Measurements from ENCODE around the gene OPCML. TPM values are rescaled to one million over a fixed set of nuclear protein-coding genes. Genes with fewer than 3 reads are reported as not detected.

Gene OPCML
- total and polyA plus RNA-seq, 4 donors, result under 0.01 to 0.01 TPM; not detected in 2

DNA sequence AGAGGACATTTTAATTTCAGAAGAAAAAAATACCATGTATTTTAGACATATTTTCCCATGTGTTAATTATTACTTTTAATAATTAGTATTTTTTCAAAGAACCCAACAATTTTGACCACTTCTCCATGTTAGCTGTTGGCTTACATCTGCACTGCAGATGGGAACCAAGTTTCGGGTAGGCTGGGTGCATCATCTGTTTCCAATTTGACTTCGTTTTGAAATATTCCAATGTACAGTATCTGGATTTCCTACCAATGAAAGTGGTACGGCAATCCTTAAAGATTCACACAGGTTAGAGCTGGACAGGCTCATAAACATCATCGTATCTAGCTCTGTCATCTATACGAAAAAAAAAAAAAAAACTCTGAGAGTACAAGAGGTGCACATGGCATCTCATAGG is 670.2 kb downstream of the OPCML start:
- no peaks in the 10 kb centered on the region for H3K9me3 ChIP-seq (ENCODE audit: control insufficient read depth in 4 of 4, low read length in 3 of 4)
- no peaks in the 10 kb centered on the region for H3K4me1 ChIP-seq (ENCODE audit: control insufficient read depth in 4 of 4, insufficient read depth in 4 of 4, low read length in 3 of 4)
- no peak overlapping the region for H3K27ac ChIP-seq (ENCODE audit: low read depth in 1 of 2, low read length in 2 of 2)
- TF ChIP-seq YY1 (IDR thresholded peaks at IDR 0.05) (no peak), EGR1 (IDR thresholded peaks at IDR 0.05; ENCODE audit: low read depth in 2 of 2) (no peak), TAF1 (conservative IDR thresholded peaks at IDR 0.05) (no peak), GABPA (IDR thresholded peaks at IDR 0.05 in 1 of 2, conservative IDR thresholded peaks at IDR 0.05 in 1 of 2) (no peak), HNF4A (conservative IDR thresholded peaks at IDR 0.05) (no peak), SP1 (IDR thresholded peaks at IDR 0.05) (no peak), JUND (IDR thresholded peaks at IDR 0.05) (no peak), RAD21 (IDR thresholded peaks at IDR 0.05) (no peak), RXRA (IDR thresholded peaks at IDR 0.05) (no peak), FOXA2 (IDR thresholded peaks at IDR 0.05) (no peak), NR2F2 (IDR thresholded peaks at IDR 0.05) (no peak)
- TF ChIP-seq, protein P1, sequence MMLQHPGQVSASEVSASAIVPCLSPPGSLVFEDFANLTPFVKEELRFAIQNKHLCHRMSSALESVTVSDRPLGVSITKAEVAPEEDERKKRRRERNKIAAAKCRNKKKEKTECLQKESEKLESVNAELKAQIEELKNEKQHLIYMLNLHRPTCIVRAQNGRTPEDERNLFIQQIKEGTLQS (IDR thresholded peaks at IDR 0.05), result no peak
- TF ChIP-seq, protein P2, sequence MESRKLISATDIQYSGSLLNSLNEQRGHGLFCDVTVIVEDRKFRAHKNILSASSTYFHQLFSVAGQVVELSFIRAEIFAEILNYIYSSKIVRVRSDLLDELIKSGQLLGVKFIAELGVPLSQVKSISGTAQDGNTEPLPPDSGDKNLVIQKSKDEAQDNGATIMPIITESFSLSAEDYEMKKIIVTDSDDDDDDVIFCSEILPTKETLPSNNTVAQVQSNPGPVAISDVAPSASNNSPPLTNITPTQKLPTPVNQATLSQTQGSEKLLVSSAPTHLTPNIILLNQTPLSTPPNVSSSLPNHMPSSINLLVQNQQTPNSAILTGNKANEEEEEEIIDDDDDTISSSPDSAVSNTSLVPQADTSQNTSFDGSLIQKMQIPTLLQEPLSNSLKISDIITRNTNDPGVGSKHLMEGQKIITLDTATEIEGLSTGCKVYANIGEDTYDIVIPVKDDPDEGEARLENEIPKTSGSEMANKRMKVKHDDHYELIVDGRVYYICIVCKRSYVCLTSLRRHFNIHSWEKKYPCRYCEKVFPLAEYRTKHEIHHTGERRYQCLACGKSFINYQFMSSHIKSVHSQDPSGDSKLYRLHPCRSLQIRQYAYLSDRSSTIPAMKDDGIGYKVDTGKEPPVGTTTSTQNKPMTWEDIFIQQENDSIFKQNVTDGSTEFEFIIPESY (IDR thresholded peaks at IDR 0.05), result no peak
- TF ChIP-seq, protein P3, sequence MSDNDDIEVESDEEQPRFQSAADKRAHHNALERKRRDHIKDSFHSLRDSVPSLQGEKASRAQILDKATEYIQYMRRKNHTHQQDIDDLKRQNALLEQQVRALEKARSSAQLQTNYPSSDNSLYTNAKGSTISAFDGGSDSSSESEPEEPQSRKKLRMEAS (IDR thresholded peaks at IDR 0.05), result no peak
- TF ChIP-seq, protein P4, sequence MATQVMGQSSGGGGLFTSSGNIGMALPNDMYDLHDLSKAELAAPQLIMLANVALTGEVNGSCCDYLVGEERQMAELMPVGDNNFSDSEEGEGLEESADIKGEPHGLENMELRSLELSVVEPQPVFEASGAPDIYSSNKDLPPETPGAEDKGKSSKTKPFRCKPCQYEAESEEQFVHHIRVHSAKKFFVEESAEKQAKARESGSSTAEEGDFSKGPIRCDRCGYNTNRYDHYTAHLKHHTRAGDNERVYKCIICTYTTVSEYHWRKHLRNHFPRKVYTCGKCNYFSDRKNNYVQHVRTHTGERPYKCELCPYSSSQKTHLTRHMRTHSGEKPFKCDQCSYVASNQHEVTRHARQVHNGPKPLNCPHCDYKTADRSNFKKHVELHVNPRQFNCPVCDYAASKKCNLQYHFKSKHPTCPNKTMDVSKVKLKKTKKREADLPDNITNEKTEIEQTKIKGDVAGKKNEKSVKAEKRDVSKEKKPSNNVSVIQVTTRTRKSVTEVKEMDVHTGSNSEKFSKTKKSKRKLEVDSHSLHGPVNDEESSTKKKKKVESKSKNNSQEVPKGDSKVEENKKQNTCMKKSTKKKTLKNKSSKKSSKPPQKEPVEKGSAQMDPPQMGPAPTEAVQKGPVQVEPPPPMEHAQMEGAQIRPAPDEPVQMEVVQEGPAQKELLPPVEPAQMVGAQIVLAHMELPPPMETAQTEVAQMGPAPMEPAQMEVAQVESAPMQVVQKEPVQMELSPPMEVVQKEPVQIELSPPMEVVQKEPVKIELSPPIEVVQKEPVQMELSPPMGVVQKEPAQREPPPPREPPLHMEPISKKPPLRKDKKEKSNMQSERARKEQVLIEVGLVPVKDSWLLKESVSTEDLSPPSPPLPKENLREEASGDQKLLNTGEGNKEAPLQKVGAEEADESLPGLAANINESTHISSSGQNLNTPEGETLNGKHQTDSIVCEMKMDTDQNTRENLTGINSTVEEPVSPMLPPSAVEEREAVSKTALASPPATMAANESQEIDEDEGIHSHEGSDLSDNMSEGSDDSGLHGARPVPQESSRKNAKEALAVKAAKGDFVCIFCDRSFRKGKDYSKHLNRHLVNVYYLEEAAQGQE (IDR thresholded peaks at IDR 0.05), result no peak
- no peaks in the 10 kb centered on the region for H3K36me3 ChIP-seq (ENCODE audit: control insufficient read depth in 4 of 4, insufficient read depth in 3 of 4, low read depth in 1 of 4, low read length in 3 of 4)
- H3K27me3 ChIP-seq (ENCODE audit: control insufficient read depth in 4 of 4, insufficient read depth in 4 of 4, low read length in 3 of 4), result no peaks in the 10 kb centered on the region
- no peak for DNase-seq (ENCODE audit: low spot score)
- 83% methylated on average over 5 of the region's 5 CpGs for WGBS
- no peak overlapping the region for H3K4me3 ChIP-seq (ENCODE audit: low read depth in 1 of 3, low read length in 3 of 3)
- H3K9ac ChIP-seq (ENCODE audit: low read depth in 1 of 2, low read length in 2 of 2), result no peak overlapping the region

DNA sequence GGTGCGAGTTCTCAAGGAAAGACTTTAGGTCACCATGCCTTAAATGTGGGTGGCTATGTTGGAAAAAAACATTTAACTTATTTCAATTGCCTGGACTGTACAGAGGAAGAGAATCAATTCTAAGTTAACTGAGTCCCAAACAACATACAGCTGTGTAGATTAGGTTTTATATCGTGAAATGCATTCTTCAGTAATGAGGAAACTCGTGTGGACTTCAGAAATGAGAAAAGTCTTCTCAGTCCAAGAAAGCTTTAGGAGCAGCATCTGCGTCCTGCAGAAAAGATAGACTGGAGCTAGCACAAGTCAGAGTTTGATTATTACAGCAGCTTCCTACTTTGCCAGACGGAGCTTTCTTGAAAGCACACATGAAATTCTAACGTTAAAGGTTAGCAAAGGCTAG is 673.0 kb downstream of the OPCML start:
- Histone ChIP-seq H3K9me3 (ENCODE audit: control insufficient read depth in 4 of 4, low read length in 3 of 4) (peaks cover 0 to 2% (median 0%) of the 10 kb centered on the region in 4 donors), H3K4me1 (ENCODE audit: control insufficient read depth in 4 of 4, insufficient read depth in 4 of 4, low read length in 3 of 4) (no peaks in the 10 kb centered on the region), H3K27ac (ENCODE audit: low read depth in 1 of 2, low read length in 2 of 2) (no peak overlapping the region), H3K36me3 (ENCODE audit: control insufficient read depth in 4 of 4, insufficient read depth in 3 of 4, low read depth in 1 of 4, low read length in 3 of 4) (no peaks in the 10 kb centered on the region), H3K9ac (ENCODE audit: low read depth in 1 of 2, low read length in 2 of 2) (no peak overlapping the region), H3K27me3 (ENCODE audit: control insufficient read depth in 4 of 4, insufficient read depth in 4 of 4, low read length in 3 of 4) (no peaks in the 10 kb centered on the region), H3K4me3 (ENCODE audit: low read depth in 1 of 3, low read length in 3 of 3) (no peak overlapping the region)
- no peak for DNase-seq (ENCODE audit: low spot score)
- WGBS, result 79% methylated on average over 6 of the region's 6 CpGs
- TF ChIP-seq, protein P4 (IDR thresholded peaks at IDR 0.05), result no peak
- TF ChIP-seq, protein P2 (IDR thresholded peaks at IDR 0.05), result no peak
- TF ChIP-seq EGR1 (IDR thresholded peaks at IDR 0.05; ENCODE audit: low read depth in 2 of 2), result no peak
- no peak for TF ChIP-seq GABPA (IDR thresholded peaks at IDR 0.05 in 1 of 2, conservative IDR thresholded peaks at IDR 0.05 in 1 of 2)
- no peak for TF ChIP-seq HNF4A (conservative IDR thresholded peaks at IDR 0.05)
- no peak for TF ChIP-seq JUND (IDR thresholded peaks at IDR 0.05)
- TF ChIP-seq, protein P5, sequence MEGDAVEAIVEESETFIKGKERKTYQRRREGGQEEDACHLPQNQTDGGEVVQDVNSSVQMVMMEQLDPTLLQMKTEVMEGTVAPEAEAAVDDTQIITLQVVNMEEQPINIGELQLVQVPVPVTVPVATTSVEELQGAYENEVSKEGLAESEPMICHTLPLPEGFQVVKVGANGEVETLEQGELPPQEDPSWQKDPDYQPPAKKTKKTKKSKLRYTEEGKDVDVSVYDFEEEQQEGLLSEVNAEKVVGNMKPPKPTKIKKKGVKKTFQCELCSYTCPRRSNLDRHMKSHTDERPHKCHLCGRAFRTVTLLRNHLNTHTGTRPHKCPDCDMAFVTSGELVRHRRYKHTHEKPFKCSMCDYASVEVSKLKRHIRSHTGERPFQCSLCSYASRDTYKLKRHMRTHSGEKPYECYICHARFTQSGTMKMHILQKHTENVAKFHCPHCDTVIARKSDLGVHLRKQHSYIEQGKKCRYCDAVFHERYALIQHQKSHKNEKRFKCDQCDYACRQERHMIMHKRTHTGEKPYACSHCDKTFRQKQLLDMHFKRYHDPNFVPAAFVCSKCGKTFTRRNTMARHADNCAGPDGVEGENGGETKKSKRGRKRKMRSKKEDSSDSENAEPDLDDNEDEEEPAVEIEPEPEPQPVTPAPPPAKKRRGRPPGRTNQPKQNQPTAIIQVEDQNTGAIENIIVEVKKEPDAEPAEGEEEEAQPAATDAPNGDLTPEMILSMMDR (IDR thresholded peaks at IDR 0.05; ENCODE audit: low read depth, low read length, missing input control), result no peak
- TF ChIP-seq NR2F2 (IDR thresholded peaks at IDR 0.05), result no peak
- no peak for TF ChIP-seq FOXA2 (IDR thresholded peaks at IDR 0.05)
- TF ChIP-seq RAD21 (IDR thresholded peaks at IDR 0.05), result no peak
- no peak for TF ChIP-seq RXRA (IDR thresholded peaks at IDR 0.05)
- no peak for TF ChIP-seq HNF4G (IDR thresholded peaks at IDR 0.05)
- TF ChIP-seq, protein P1 (IDR thresholded peaks at IDR 0.05), result no peak
- TF ChIP-seq YY1 (IDR thresholded peaks at IDR 0.05), result no peak
